ENCODE data around the gene TGDS.
A peak's percentile ranks its signal among the peaks of the same experiment; 100 is the strongest.
"Not testable (repeated sequence)": the region's sequence is repeated elsewhere in the genome, so short reads cannot be mapped to it uniquely, and the experiment has no call there.

Gene TGDS

GRCh38 chr13:94549232-94550061 lies 46.5 kb downstream of the TGDS start:
- DNase-seq = peak; percentile 82

GRCh38 chr13:94548821-94549231 lies 47.1 kb downstream of the TGDS start:
- DNase-seq = no peak

DNA sequence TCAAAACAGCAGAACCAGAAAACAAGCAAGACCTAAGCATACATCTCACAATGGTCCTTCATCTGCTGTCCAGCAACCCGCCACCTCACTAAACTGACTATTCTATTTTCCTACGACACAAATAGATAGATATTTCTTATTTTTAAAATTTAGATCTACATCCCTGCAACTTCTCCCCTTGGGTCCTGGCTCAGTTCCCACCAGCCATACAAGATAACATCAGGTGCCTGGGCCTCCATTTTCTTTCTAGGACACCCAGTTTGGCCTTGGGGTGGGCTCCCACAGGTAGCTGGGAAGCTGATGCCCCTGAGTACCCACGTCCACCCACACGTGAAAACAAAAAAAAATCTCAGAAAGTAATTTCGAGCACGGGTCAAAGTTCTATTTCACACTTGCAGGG lies 47.6 kb downstream of the TGDS start:
- no peak for DNase-seq

GRCh38 chr13:94546061-94546839 lies 49.7 kb downstream of the TGDS start:
- no peak for DNase-seq

DNA sequence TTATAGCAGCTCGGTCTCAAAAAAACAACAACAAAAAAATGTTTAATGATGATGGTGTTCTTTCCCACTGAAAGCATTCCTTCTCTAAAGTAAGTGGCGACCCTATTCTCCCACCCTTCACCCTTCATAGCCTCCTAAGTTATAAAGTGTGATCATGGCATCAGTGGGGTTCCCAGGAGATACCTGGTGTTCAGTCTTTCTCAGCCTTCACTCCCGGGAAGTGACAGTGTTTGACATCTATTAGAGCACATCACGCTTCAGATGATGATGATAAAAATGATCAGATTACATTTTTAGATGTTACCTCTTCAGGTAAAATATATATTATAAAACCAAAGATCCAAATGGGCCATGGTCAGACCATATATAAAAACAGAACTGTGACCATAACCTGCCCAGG lies 51.0 kb downstream of the TGDS start:
- no peak for DNase-seq

DNA sequence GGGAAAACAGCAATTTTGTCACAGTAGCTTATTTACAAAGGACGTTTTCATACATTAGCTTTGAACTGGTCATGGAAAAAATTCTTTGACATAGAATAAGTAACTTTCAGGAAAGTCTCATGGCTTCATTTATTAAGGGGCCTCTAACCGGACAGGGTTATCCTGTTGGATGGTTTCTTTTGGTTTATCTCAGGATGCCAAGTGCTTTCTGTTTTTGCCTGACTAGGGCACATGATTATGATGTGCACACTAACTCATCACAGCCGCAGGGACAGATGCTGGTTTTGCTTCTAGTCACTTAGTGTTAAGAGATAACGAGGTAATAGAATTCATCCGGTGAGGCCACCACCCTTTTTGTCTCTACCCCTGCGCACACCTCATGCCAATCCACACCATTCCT lies 53.0 kb downstream of the TGDS start:
- DNase-seq = no peak

- DNase-seq = no peak
Observed at GRCh38 chr13:94537740-94538630, 58.0 kb downstream of the TGDS start.

GRCh38 chr13:94535775-94536174 lies 60.2 kb downstream of the TGDS start:
- no peak for DNase-seq

- no peak for DNase-seq
Observed at GRCh38 chr13:94535231-94535630, 60.7 kb downstream of the TGDS start.

DNA sequence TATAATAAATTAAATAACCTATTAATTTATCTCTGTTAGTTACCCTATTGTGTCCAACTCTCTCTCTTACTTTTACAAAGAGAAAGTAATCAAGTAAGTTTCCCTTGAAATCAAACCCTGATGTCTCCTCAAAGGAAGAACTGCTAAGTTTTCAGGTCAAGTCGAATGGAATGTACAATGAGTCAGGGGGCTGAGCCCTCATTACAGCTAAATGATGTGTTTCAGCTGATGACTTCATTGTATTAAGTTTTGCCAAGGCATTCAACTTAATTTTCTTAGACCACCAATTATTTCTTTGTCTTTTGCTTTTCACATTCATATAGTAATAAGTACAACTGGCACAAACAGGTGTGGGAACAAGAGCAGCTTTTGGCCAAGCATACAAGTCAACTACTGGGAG lies 61.8 kb downstream of the TGDS start:
- no peak for DNase-seq

GRCh38 chr13:94532278-94532677 lies 63.7 kb downstream of the TGDS start:
- not testable (repeated sequence) for DNase-seq

DNA sequence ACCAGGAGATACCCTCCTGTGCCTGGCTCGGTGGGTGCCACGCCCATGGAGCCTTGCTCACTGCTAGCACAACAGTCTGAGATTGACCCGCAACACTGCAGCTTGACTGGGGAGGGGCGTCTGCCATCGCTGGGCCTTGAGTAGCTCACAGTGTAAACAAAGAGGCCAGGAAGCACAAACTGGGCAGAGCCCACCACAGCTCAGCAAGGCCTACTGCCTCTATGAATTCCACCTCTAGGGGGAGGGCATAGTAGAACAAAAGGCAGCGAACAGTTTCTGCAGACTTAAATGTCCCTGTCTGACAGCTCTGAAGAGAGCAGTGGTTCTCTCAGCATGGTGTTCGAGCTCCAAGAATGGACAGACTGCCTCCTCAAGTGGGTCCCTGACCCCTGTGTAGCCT lies 69.0 kb downstream of the TGDS start:
- not testable (repeated sequence) for DNase-seq

GRCh38 chr13:94525781-94526180 lies 70.2 kb downstream of the TGDS start:
- DNase-seq = no peak

DNA sequence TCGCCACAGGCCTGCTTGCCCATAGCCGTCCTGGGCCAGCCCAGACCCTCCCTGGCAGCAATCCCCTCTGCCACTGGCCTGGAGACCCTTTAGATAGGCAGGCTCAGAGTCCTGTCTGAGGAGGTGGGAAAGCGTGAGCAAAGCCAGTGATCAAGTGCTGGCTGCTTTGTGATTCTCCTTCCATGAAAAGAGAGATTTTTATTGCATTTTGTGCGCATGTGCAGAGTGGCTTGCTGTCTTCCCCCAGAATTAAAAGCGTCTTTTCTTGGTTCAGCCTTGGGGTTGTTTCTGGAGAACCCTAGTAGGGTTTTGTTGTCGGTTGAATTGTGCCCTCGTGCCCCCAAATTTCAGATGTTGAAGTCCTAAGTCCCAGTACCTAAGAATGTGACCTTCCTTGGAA lies 71.5 kb downstream of the TGDS start:
- DNase-seq = no peak

Data from T1000 (cell line).